Measurements from ENCODE around the gene ISLR2. TPM values are rescaled to one million over a fixed set of nuclear protein-coding genes. Genes with fewer than 3 reads are reported as not detected.

The ISLR2 gene
- total RNA-seq, 1 donor from 2014 or later, result 21.1 TPM

GRCh38 chr15:74123131-74123429 lies 7.3 kb upstream of the ISLR2 start:
- Mint-ChIP-seq H3K36me3 (ENCODE audit: unreplicated experiment) (no peaks in the 10 kb centered on the region), H3K4me3 (ENCODE audit: unreplicated experiment) (no peak overlapping the region), H3K4me1 (ENCODE audit: low read depth, unreplicated experiment) (peaks cover 9% of the 10 kb centered on the region), H3K9me3 (ENCODE audit: unreplicated experiment) (peaks cover 6% of the 10 kb centered on the region), H3K27ac (ENCODE audit: unreplicated experiment) (no peak overlapping the region), H3K27me3 (ENCODE audit: unreplicated experiment) (peaks cover 6% of the 10 kb centered on the region)
- no peak for DNase-seq
- no peak for TF ChIP-seq CTCF (IDR thresholded peaks at IDR 0.05; ENCODE audit: partially characterized antibody, unreplicated experiment)

DNA sequence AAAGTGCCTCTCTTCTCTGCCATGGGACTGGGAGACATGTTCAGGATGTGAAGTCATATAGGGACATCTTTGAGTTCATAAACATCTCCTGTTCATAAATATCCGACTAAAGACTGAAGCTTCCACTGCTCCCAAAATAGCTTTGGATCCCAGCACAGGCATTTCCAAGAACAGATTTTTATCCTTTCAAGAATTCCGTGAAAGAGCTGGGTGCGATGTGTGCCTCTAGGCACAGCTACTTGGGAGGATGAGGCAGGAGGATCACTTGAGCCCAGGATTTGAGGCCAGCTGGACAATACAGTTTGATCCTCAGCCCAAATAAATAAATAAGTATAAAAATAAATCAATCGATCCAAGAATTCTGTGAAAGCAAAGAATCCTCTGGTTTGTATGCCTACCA lies 6.7 kb upstream of the ISLR2 start:
- no peak for DNase-seq
- no peak for TF ChIP-seq CTCF (IDR thresholded peaks at IDR 0.05; ENCODE audit: partially characterized antibody, unreplicated experiment)
- no peak overlapping the region for H3K27ac Mint-ChIP-seq (ENCODE audit: unreplicated experiment)
- peaks cover 9% of the 10 kb centered on the region for H3K4me1 Mint-ChIP-seq (ENCODE audit: low read depth, unreplicated experiment)
- H3K4me3 Mint-ChIP-seq (ENCODE audit: unreplicated experiment), result no peak overlapping the region
- peaks cover 6% of the 10 kb centered on the region for H3K9me3 Mint-ChIP-seq (ENCODE audit: unreplicated experiment)
- H3K27me3 Mint-ChIP-seq (ENCODE audit: unreplicated experiment), result peaks cover 10% of the 10 kb centered on the region
- no peaks in the 10 kb centered on the region for H3K36me3 Mint-ChIP-seq (ENCODE audit: unreplicated experiment)

DNA sequence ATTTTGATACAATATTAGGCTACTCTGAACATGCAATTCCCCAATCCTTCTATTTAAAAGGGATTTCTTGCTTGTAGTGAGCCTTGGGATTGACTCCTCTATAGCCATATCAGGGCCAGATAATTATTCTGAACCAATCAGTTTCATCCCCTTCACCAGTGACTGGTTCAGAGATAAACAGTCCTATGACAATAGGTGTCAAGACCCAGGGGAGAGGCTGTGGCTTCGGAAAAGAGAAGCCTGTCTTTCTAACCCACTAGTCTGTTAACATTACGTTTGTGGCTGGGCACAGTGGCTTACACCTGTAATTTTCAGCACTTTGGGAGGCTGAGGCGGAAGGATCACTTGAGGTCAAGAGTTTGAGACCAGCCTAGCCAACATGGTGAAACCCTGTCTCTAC lies 6.2 kb upstream of the ISLR2 start:
- Mint-ChIP-seq H3K9me3 (ENCODE audit: unreplicated experiment) (peaks cover 6% of the 10 kb centered on the region), H3K36me3 (ENCODE audit: unreplicated experiment) (no peaks in the 10 kb centered on the region), H3K27me3 (ENCODE audit: unreplicated experiment) (peaks cover 11% of the 10 kb centered on the region), H3K27ac (ENCODE audit: unreplicated experiment) (no peak overlapping the region), H3K4me3 (ENCODE audit: unreplicated experiment) (no peak overlapping the region), H3K4me1 (ENCODE audit: low read depth, unreplicated experiment) (peaks cover 9% of the 10 kb centered on the region)
- no peak for TF ChIP-seq CTCF (IDR thresholded peaks at IDR 0.05; ENCODE audit: partially characterized antibody, unreplicated experiment)
- no peak for DNase-seq

DNA sequence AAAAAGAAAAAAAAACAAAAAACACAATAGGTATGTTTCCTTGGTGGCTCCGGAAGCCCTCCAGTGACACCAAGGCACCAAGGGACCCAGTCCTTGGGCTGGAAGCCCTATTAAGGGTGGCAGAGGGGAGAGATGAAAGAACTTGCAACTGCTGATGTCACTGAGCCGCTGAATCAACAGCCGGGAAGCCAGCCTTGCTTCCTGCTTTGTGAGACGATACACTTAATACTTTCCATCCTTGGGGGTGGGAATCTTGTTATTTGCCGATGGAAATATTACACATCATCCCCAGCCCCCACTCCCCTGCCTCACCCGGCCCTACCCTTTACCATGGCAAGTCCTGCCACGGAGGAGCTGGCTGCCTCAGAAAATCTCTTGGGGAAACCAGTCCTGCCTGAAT lies 5.6 kb upstream of the ISLR2 start:
- peaks cover 14% of the 10 kb centered on the region for H3K27me3 Mint-ChIP-seq (ENCODE audit: unreplicated experiment)

More for the DNA sequence above, 5.6 kb upstream of the ISLR2 start:
- Mint-ChIP-seq H3K36me3 (ENCODE audit: unreplicated experiment) (no peaks in the 10 kb centered on the region), H3K27ac (ENCODE audit: unreplicated experiment) (no peak overlapping the region), H3K4me1 (ENCODE audit: low read depth, unreplicated experiment) (peaks cover 9% of the 10 kb centered on the region), H3K4me3 (ENCODE audit: unreplicated experiment) (no peak overlapping the region), H3K9me3 (ENCODE audit: unreplicated experiment) (peaks cover 6% of the 10 kb centered on the region)
- DNase-seq, result no peak
- no peak for TF ChIP-seq CTCF (IDR thresholded peaks at IDR 0.05; ENCODE audit: partially characterized antibody, unreplicated experiment)

All from glutamatergic neuron (in vitro differentiated cells).